Glutamatergic neuron (in vitro differentiated cells): ENCODE results near the gene PIP5K1B. TPM values are rescaled to one million over a fixed set of nuclear protein-coding genes. Genes with fewer than 3 reads are reported as not detected.

Experiments
- DNase-seq: peaks from one replicate; pipeline ENCODE4 v3.0.0; 2022
- H3K27ac Mint-ChIP-seq: one replicate; pipeline ENCODE4 v1.8.0; 2020; ENCODE audit warnings: mild to moderate bottlenecking, mixed read lengths, inconsistent platforms; ENCODE audit not compliant: unreplicated experiment
- H3K27me3 Mint-ChIP-seq: one replicate; pipeline ENCODE4 v1.8.0; 2020; ENCODE audit warnings: mild to moderate bottlenecking, moderate library complexity, mixed read lengths, inconsistent platforms; ENCODE audit not compliant: unreplicated experiment
- H3K36me3 Mint-ChIP-seq: one replicate; pipeline ENCODE4 v1.8.0; 2020; ENCODE audit warnings: mild to moderate bottlenecking, mixed read lengths, inconsistent platforms; ENCODE audit not compliant: unreplicated experiment
- H3K4me1 Mint-ChIP-seq: one replicate; pipeline ENCODE4 v1.8.0; 2020; ENCODE audit warnings: mild to moderate bottlenecking, low read depth, mixed read lengths, inconsistent platforms; ENCODE audit not compliant: unreplicated experiment
- H3K4me3 Mint-ChIP-seq: one replicate; pipeline ENCODE4 v1.8.0; 2020; ENCODE audit warnings: mild to moderate bottlenecking, mixed read lengths, inconsistent platforms; ENCODE audit not compliant: unreplicated experiment
- H3K9me3 Mint-ChIP-seq: one replicate; pipeline ENCODE4 v1.8.0; 2020; ENCODE audit warnings: mild to moderate bottlenecking, moderate library complexity, mixed read lengths, inconsistent platforms; ENCODE audit not compliant: unreplicated experiment
- total RNA-seq: library from RNA; stranded (reverse); fragmentation: NEBNext Ultra II Directional; extraction: Animal tissue kit (Norgen Biotek cat#: 25700); gene quantifications from one replicate; pipeline ENCODE4 v1.2.1, GENCODE V29; 2021; ENCODE audit not compliant: unreplicated experiment
- TF ChIP-seq, protein P1 (sequence below): fragments of 200-600 bp; sonication (generic); IDR thresholded peaks from one replicate; pipeline ENCODE4 v1.5.0; 2021; ENCODE audit not compliant: partially characterized antibody, unreplicated experiment

Gene PIP5K1B
- total RNA-seq, 1 donor from 2014 or later = 0.27 TPM

DNA sequence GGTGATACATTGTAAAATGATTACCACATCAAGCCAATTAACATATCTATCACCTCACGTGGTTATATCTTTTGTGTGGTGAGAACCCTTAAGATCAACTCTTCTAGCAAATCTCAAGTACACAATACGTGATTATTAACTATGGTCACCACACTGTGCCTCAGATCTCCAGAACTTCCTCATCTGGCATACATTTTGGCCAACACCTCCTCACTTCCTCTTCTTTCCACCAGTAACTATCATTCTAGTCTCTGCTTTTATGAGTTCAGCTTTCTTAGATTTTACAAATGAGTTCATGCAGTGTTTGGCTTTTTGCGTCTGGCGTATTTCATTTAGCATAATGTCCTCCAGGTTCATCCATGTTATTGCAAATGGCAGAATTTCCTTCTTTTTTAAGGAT, 273.0 kb downstream of the PIP5K1B start:
- DNase-seq = no peak
- no peak overlapping the region for H3K27ac Mint-ChIP-seq
- TF ChIP-seq, protein P1, sequence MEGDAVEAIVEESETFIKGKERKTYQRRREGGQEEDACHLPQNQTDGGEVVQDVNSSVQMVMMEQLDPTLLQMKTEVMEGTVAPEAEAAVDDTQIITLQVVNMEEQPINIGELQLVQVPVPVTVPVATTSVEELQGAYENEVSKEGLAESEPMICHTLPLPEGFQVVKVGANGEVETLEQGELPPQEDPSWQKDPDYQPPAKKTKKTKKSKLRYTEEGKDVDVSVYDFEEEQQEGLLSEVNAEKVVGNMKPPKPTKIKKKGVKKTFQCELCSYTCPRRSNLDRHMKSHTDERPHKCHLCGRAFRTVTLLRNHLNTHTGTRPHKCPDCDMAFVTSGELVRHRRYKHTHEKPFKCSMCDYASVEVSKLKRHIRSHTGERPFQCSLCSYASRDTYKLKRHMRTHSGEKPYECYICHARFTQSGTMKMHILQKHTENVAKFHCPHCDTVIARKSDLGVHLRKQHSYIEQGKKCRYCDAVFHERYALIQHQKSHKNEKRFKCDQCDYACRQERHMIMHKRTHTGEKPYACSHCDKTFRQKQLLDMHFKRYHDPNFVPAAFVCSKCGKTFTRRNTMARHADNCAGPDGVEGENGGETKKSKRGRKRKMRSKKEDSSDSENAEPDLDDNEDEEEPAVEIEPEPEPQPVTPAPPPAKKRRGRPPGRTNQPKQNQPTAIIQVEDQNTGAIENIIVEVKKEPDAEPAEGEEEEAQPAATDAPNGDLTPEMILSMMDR = no peak
- H3K4me3 Mint-ChIP-seq = no peak overlapping the region
- no peaks in the 10 kb centered on the region for H3K27me3 Mint-ChIP-seq
- H3K36me3 Mint-ChIP-seq = no peaks in the 10 kb centered on the region
- H3K9me3 Mint-ChIP-seq = no peaks in the 10 kb centered on the region
- H3K4me1 Mint-ChIP-seq = peaks cover 5% of the 10 kb centered on the region

DNA sequence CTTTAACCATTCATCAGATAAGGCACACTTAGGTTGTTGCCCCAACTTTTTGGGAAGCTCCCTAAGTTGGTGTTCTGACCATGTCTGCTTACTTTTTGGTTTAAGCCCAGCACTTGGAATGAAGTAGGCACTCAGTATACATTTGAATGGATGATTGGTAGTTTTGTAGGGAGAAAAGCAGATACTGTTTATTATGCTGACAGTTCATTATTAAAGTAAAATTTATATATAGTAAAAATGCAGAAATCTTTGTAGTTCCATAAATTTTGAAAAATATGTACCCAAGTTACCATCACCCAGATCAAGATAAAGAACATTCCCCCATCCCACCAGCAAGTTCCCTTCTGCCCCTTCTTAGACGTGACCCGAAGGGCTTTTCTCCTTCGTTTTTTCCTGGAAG, 273.5 kb downstream of the PIP5K1B start:
- Mint-ChIP-seq H3K9me3 (no peaks in the 10 kb centered on the region), H3K27me3 (no peaks in the 10 kb centered on the region), H3K4me1 (peaks cover 5% of the 10 kb centered on the region), H3K36me3 (no peaks in the 10 kb centered on the region), H3K27ac (no peak overlapping the region), H3K4me3 (no peak overlapping the region)
- TF ChIP-seq, protein P1 = no peak
- no peak for DNase-seq

DNA sequence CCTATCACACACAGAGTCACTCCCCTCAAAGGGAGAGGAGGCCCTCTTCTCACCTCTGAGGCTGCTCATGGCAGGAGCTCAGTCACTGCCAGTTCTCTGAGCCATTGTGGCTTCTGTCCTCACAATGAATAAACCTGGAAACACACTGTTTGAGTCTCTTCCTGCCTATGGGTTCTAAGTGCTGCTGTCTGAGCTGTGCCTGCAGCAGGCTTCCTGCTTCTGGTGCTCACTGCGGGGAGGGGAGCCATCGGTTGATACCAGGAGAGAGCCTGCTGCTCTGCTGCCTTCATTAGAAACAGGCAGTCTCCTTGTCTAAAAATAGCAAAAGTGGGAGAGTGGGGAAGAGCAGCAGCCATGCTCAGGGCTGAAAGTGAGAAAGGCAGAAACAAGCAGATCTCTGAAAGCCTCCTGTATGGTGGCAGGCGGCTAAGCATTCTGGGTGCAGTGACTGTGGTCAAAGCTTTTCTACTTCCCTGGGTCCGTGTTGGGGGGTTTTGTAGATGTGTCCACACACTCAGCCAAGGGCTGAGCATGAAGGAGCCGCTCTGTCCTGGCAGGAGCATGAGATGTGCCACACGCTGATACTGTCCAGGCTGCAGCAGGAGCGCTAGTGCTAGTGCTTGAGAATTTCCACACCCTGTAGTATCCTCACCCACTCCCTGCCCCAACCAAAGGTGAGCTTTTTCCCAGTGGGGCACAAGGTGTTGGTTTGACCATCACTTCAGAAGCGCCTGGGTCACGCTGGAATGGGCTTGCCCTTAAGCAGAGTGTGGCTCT, 274.7 kb downstream of the PIP5K1B start:
- peak; percentile 25 for DNase-seq
- Mint-ChIP-seq H3K36me3 (no peaks in the 10 kb centered on the region), H3K27ac (no peak overlapping the region)

DNA sequence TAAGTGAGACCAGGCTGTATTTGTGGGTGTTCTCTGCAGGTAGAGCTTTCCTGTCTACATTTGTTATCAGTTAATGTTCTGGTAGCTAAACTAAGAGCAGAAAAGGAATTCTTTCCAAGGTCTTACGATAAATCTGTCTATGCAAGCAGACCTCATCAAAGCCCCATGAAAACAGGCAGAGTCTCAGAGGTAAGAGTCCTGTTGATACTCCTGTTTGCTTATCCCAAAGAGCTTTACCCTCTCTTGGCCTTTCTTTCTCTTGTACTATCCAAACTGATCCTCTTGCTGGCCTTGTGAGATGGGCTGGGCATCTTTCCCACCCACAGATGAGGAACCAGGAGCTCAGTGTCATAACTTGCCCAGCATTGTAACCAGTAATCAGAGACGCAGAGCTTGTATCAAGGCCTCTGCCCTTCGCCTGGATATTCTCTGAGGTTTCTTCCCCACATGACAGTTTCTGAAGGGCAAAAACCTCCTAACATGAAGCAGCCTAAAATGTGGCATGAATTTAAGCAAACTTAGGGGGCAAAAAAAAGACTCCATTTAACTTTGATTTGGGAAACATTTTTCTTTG, 275.4 kb downstream of the PIP5K1B start:
- Mint-ChIP-seq H3K9me3 (no peaks in the 10 kb centered on the region), H3K27ac (no peak overlapping the region), H3K4me1 (peaks cover 5% of the 10 kb centered on the region), H3K27me3 (no peaks in the 10 kb centered on the region), H3K4me3 (no peak overlapping the region), H3K36me3 (no peaks in the 10 kb centered on the region)
- TF ChIP-seq, protein P1 = no peak
- DNase-seq = no peak

More for the DNA sequence above, 274.7 kb downstream of the PIP5K1B start:
- TF ChIP-seq, protein P1 = no peak
- no peak overlapping the region for H3K4me3 Mint-ChIP-seq
- peaks cover 5% of the 10 kb centered on the region for H3K4me1 Mint-ChIP-seq
- H3K27me3 Mint-ChIP-seq = no peaks in the 10 kb centered on the region
- H3K9me3 Mint-ChIP-seq = no peaks in the 10 kb centered on the region

DNA sequence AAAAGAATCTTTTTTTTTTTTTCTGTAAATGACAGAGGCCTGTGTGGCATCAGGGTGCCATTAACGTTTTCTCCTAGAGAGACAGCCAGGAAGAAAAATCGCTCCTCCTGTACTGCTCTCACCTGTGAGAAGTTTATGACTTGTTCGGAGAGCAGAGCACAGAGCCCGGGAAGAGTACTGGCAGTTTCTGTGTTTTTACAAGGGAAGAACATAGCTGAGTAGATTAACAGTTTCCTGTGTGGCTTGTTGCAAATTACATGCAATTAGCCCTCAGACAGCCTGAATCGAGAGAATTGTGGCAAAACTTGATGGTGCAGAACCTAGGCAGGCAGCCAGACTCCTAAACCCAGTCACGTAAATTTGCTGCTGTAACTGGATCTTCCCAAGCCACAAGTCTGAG, 276.7 kb downstream of the PIP5K1B start:
- DNase-seq = no peak
- Mint-ChIP-seq H3K36me3 (no peaks in the 10 kb centered on the region), H3K27ac (no peak overlapping the region), H3K27me3 (no peaks in the 10 kb centered on the region), H3K4me3 (no peak overlapping the region), H3K9me3 (no peaks in the 10 kb centered on the region), H3K4me1 (peaks cover 5% of the 10 kb centered on the region)
- TF ChIP-seq, protein P1 = no peak
